Ovary (tissue), 3 donors: ENCODE measurements around the gene REL.

ENCODE experiments used
- CTCF ChIP-seq, 3 donors: fragments of 450-650 bp in 2 of 3; fragments of 200-600 bp in 1 of 3; IDR thresholded peaks; one replicate each; pipeline versions ENCODE4 v1.5.1 to v1.8.0; 2016 to 2022; ENCODE audit warnings: antibody characterized with exemption in 3 of 3, mild to moderate bottlenecking in 1 of 3
- EP300 ChIP-seq: sonication (generic); formaldehyde crosslinking; IDR thresholded peaks from one replicate; pipeline ENCODE4 v1.6.1; 2017; ENCODE audit warnings: antibody characterized with exemption
- donor health status: DM: no; HTN: no; CAD: no.

GRCh38 chr2:60861736-60862135 lies 19.6 kb upstream of the REL start:
- no peak for TF ChIP-seq CTCF (IDR thresholded peaks at IDR 0.05)
- no peak for TF ChIP-seq EP300
